HG03378 (cell line): ENCODE measurements around the gene FAM236D.
"Not testable (repeated sequence)": the region's sequence is repeated elsewhere in the genome, so short reads cannot be mapped to it uniquely, and the experiment has no call there.

Source experiments
- ATAC-seq: cut with Tn5 transposase; IDR thresholded peaks from one replicate; pipeline ENCODE4 v1.9.1; 2021; ENCODE audit warnings: mild to moderate bottlenecking, moderate library complexity; ENCODE audit not compliant: unreplicated experiment

Gene FAM236D

GRCh38 chrX:72808110-72808509 is at the start of gene FAM236D:
Gene FAM236D, minus strand, starts transcription at chrX:72808210. Its CDS starts 100 bp downstream, at chrX:72808110.
- not testable (repeated sequence) for ATAC-seq

DNA sequence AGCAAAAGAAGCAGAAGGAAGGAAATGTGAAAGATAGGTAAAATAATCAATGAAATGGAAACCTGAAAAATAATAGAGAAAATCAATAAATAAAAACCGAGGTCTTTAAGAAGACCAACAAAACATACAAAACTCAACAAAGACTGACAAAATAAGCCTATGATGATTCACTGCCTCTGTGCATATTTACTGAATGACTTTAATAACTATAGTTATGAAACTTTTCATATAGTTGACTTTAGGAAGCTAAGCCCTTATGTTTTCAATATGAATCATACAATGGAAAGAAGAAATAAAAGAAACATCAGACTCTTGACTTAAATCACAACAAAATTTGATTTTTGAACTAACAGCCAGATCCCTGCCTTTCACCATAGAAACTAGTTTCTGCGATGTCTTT is 29.5 kb upstream of the FAM236D start:
- not testable (repeated sequence) for ATAC-seq

DNA sequence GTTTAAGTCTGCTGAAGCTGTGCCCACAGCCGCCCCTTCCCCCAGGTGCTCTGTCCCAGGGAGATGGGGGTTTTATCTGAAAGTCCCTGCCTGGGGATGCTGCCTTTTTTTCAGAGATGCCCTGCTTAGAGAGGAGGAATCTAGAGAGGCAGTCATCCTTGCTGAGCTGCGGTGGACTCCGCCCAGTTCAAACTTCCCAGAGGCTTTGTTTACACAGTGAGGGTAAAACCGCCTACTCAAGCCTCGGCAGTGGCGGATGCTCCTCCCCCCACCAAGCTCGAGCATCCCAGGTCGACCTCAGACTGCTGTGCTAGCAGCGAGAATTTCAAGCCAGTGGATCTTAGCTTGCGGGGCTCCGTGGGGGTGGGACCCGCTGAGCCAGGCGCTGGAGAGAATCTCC is 22.7 kb upstream of the FAM236D start:
- not testable (repeated sequence) for ATAC-seq

DNA sequence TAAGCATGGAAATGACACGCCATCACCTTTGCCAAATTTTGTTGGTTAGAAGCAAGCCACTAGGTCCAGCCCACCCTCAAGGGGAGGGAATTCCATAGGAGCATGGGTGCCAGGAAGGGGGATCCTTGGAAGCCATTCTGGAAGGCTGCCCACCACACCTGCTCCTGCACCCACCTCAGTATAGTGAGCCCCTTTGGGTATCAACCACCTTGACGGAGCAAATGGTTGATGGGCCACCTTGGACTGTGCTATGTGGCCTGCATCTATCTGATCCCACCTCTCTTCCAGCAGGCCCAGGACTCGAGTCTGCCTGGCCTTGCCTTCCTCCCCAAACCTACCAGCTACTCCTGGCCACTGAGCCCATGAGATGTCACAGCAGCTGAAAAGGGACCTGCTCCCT is 17.6 kb downstream of the FAM236D start:
- ATAC-seq = not testable (repeated sequence)

- ATAC-seq = not testable (repeated sequence)
Observed at GRCh38 chrX:72788142-72788541, 19.9 kb downstream of the FAM236D start.

DNA sequence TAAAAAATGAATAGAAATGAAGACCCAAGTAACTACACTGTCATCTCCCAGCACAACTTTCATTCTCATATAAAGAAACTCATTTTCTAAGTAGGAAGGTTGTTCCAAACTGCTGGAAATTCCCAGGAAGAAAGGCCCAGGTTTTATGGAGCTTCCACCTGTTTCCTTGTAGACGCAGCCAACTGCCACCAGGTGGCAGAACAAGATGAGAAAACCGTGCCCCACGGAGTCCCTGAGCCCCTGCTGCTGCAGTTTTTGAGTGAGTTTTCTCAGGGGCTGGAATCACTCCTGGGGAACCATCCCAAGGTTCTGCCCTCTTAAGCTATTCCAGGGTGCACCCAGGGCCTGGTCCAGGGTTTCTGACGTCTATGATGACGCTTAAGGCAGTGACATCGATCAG is 24.0 kb downstream of the FAM236D start:
- ATAC-seq = not testable (repeated sequence)

GRCh38 chrX:72783365-72783936 is 24.6 kb downstream of the FAM236D start:
- not testable (repeated sequence) for ATAC-seq

DNA sequence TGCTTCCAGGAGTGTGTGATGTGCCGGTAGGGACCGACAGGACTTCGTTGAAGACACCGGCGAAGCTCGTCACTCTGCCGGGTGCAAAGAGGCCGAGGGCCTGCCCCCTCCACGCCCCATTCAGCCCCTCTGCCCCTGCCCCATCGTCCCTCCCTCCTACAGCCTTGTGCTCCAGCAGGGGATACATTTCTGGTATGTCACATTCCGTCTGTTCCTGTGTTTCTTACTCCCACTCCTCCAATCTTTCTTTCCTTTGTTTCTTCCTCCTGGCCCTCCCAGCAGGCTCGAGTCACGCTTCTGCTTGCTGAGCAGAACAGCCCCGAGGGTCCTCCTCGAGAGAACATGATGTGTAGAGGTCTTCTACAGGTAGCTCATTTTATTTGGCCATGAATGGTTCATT is 25.4 kb downstream of the FAM236D start, which contains the start of gene FAM236B:
FAM236B (minus strand) TSS at position 101 of the 400 bp plus-strand sequence; CDS start at position 1, 100 bp downstream.
- not testable (repeated sequence) for ATAC-seq

GRCh38 chrX:72778146-72778545 is 29.9 kb downstream of the FAM236D start:
- not testable (repeated sequence) for ATAC-seq

DNA sequence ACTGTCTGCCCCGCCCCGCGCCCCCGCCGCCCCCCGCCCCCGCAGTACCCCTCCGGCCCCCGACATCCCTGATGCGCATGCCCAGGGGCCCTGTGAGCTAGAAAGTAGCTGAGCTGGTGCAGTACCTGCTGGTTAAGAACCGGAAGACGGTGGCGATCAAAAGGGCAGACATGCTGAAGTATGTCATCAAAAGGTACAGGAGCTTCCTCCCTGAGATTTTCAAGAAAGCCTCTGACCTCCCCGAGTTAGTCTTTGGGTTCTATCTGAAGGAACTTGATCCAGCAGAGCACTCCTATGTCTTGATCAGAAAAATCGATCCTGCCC is 30.6 kb downstream of the FAM236D start:
- ATAC-seq = peak; percentile 75

DNA sequence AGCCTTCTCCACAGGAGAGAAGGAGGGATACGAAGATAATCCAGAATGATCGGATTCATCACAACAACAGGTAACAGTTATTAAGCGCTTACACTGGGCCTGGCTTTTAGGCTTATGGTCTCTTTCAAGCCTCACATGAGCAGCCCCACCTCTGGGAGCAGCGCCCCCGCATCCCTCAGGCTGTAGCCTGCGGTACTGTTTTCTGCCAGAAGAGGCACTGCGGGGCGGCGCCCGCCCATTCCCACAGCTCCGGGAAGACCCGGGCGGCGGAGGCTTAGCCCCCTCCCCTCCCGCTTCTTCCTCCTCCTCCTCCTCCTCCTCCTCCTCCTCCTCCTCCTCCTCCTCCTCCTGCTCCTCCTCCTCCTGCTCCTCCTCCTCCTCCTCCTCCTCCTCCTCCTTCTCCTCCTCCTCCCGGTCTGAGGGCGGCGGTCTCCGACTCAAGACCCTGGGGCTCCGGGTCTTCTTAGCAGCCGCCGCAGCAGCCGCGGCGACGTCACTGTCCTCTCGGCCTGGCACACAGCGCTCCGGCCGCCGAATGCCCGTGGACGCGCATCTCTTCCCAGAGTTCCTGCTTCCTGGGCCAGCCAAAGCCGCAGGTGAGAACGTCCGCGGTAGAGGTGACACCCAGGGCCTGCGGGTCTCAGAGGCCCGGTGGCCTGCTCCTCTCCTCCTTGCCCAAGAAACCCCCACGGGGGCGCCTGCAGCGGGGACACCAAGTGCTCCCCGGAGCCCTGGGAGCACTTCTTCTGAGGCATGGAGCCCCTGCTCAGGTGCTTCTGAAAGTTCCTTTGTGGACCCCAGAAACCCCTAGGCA is 31.1 kb downstream of the FAM236D start, which contains the start of gene DMRTC1B:
DMRTC1B (plus strand) TSS at position 238 of the 814 bp plus-strand sequence. CDS start 68,246 bp downstream, outside the sequence.
- peak; percentile 74 for ATAC-seq

DNA sequence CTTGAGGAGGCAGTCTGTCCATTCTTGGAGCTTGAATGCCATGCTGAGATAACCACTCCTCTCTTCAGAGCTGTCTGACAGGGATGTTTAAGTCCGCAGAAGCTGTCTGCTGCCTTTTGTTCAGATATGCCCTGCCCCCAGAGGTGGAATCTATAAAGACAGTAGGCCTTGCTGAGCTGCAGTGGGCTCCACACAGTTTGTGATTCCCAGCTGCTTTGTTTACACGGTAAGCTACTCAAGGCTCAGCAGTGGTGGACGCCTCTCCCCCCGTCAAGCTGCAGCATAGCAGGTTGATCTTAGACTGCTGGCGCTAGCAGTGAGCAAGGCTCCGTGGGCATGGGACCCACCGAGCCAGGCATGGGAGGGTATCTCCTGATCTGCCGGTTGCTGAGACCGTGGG is 47.6 kb downstream of the FAM236D start:
- ATAC-seq = not testable (repeated sequence)
